ENCODE data around the gene ATG7. TPM values are rescaled to one million over a fixed set of nuclear protein-coding genes. Genes with fewer than 3 reads are reported as not detected.

ATG7 gene, protein sequence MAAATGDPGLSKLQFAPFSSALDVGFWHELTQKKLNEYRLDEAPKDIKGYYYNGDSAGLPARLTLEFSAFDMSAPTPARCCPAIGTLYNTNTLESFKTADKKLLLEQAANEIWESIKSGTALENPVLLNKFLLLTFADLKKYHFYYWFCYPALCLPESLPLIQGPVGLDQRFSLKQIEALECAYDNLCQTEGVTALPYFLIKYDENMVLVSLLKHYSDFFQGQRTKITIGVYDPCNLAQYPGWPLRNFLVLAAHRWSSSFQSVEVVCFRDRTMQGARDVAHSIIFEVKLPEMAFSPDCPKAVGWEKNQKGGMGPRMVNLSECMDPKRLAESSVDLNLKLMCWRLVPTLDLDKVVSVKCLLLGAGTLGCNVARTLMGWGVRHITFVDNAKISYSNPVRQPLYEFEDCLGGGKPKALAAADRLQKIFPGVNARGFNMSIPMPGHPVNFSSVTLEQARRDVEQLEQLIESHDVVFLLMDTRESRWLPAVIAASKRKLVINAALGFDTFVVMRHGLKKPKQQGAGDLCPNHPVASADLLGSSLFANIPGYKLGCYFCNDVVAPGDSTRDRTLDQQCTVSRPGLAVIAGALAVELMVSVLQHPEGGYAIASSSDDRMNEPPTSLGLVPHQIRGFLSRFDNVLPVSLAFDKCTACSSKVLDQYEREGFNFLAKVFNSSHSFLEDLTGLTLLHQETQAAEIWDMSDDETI
- total RNA-seq (100 to 1,000 TPM in 1 of 9 donors, 10 to 100 TPM in 8; 29.5 to 118 (median 42.7) TPM), polyA plus RNA-seq (10 to 100 TPM in 2 of 3 donors, 1 to 10 TPM in 1; 9.1 to 24.2 (median 11.2) TPM)
- long read RNA-seq, donor 1, full-length matches to known transcripts, result 6 of 52 reads
- long read RNA-seq, donor 1, partial matches to known transcripts, result 46 of 52 reads
- long read RNA-seq, donor 1, other reads (novel, unspliced or antisense), result 0 of 52 reads
- long read RNA-seq, donor 2, full-length matches to known transcripts, result 1 of 1 reads
- long read RNA-seq, donor 2, partial matches to known transcripts, result 0 of 1 reads
- long read RNA-seq, donor 2, other reads (novel, unspliced or antisense), result 0 of 1 reads
- long read RNA-seq, donor 3, full-length matches to known transcripts, result 2 of 2 reads
- long read RNA-seq, donor 3, partial matches to known transcripts, result 0 of 2 reads
- long read RNA-seq, donor 3, other reads (novel, unspliced or antisense), result 0 of 2 reads
- long read RNA-seq, donor 4, full-length matches to known transcripts, result 9 of 17 reads
- long read RNA-seq, donor 4, partial matches to known transcripts, result 4 of 17 reads
- long read RNA-seq, donor 4, other reads (novel, unspliced or antisense), result 4 of 17 reads
- long read RNA-seq, donor 5, full-length matches to known transcripts, result 46 of 66 reads
- long read RNA-seq, donor 5, partial matches to known transcripts, result 1 of 66 reads
- long read RNA-seq, donor 5, other reads (novel, unspliced or antisense), result 19 of 66 reads
- long read RNA-seq, donor 6, full-length matches to known transcripts, result 2 of 7 reads
- long read RNA-seq, donor 6, partial matches to known transcripts, result 1 of 7 reads
- long read RNA-seq, donor 6, other reads (novel, unspliced or antisense), result 4 of 7 reads
- long read RNA-seq, donor 7, partial matches to known transcripts, result 21 of 21 reads
- long read RNA-seq, donor 7, other reads (novel, unspliced or antisense), result 0 of 21 reads
- long read RNA-seq, donor 8, full-length matches to known transcripts, result 8 of 8 reads
- long read RNA-seq, donor 8, partial matches to known transcripts, result 0 of 8 reads
- long read RNA-seq, donor 8, other reads (novel, unspliced or antisense), result 0 of 8 reads
- long read RNA-seq, donor 9, result 0 reads
- long read RNA-seq, donor 10, full-length matches to known transcripts, result 2 of 2 reads
- long read RNA-seq, donor 10, partial matches to known transcripts, result 0 of 2 reads
- long read RNA-seq, donor 10, other reads (novel, unspliced or antisense), result 0 of 2 reads

DNA sequence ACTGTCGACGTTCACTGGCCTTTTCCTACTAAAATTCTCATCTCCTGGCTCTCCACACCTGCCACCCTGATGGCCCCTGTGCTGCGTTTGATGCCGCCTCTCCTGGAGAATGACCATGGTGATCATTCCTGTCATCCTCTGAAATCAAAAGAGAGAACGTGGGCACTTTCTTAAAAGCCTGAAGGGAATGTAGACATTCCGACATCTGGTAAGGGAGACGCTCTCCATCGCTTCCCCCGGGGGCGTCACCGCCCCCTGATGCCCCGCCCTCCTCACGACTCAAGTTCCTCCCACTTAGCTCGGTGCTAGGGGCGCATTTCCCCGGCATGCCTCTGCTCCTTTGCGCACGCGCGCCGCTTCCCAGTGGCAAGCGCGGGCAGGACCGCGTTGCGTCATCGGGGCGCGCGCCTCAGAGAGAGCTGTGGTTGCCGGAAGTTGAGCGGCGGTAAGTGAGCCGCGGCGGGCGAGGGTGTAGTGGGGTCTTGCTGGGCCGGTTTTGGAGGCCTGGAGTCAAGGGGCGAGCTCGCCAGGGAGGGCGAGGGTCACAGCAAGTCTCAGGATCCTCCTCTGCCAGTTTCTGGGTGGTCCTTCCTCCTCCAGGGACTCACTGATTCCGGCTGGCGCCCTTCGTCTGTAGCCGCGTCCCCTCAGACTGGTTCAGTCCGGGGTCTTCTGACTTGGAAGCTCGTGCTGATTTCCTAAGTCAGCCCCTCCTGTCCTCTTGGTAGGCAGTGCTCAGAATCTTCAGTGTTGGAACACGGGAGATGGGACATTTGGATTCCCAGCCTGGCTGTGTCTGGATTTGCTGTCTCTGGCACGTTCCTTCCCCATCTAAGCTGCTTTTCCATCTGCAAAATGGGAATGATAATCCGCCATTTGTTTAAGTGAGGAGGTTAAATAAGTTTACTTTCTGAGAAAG, at the start of gene ATG7:
TSS of gene ATG7 (plus strand) at position 412 of the 919 bp plus-strand sequence. CDS start 26,299 bp downstream, outside the sequence.
- 1 to 8% (median 2%) methylated on average over 7 to 51 of the region's 51 CpGs for WGBS, 4 donors
- Histone ChIP-seq H3K4me1 (replicated peaks in 1 of 2) (peaks cover 12 to 14% of the 10 kb centered on the region in 2 donors), H3K9me3 (replicated peaks in 1 of 3) (no peaks in the 10 kb centered on the region), H3K27me3 (no peaks in the 10 kb centered on the region), H3K27ac (peak within 1 kb of the TSS in 4 of 5 donors; percentile 79 to 90 (median 83)), H3K4me3 (peak within 1 kb of the TSS; percentile 38 to 88 (median 78)), H3K36me3 (replicated peaks in 1 of 2) (no peaks in the 10 kb centered on the region)
- DNase-seq, result peak; percentile 96 to 99 (median 98)
- peak; percentile 78 to 87 for TF ChIP-seq POLR2A (IDR thresholded peaks at IDR 0.05)
- TF ChIP-seq, protein P1, sequence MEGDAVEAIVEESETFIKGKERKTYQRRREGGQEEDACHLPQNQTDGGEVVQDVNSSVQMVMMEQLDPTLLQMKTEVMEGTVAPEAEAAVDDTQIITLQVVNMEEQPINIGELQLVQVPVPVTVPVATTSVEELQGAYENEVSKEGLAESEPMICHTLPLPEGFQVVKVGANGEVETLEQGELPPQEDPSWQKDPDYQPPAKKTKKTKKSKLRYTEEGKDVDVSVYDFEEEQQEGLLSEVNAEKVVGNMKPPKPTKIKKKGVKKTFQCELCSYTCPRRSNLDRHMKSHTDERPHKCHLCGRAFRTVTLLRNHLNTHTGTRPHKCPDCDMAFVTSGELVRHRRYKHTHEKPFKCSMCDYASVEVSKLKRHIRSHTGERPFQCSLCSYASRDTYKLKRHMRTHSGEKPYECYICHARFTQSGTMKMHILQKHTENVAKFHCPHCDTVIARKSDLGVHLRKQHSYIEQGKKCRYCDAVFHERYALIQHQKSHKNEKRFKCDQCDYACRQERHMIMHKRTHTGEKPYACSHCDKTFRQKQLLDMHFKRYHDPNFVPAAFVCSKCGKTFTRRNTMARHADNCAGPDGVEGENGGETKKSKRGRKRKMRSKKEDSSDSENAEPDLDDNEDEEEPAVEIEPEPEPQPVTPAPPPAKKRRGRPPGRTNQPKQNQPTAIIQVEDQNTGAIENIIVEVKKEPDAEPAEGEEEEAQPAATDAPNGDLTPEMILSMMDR (IDR thresholded peaks at IDR 0.05), result peak in 2 of 6 experiments; percentile 20 to 34
- intact Hi-C loops (cut with DNase I), result loop anchor here in 1 of 2 donors (10.0 kb wide), 1 partner anchor 53 kb away; no protein-coding TSS in a partner anchor

DNA sequence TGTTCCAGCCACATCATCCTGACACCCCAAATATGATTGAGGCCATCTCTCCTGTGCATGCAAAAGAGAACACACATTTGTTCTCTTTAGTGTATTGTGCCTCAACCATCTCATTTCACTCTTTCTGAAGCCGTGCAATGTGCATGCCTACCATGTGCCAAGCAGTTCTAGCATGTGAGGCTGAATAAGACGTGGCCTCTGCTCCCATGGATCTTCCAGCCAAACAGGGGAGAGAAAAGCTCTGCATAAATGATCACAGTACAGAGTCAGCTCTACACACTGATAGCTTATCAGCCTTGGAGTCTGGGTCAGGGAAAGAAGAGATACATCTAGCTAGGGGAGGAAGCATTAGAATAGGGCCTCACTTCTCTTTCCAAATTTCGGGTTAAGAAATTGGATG, 48.2 kb upstream of the ATG7 start:
- no peaks in the 10 kb centered on the region for H3K27me3 ChIP-seq
- H3K36me3 ChIP-seq (replicated peaks in 1 of 2), result no peaks in the 10 kb centered on the region
- no peaks in the 10 kb centered on the region for H3K9me3 ChIP-seq (replicated peaks in 1 of 3)
- DNase-seq, result peak in 1 of 7 donors; percentile 27
- H3K4me1 ChIP-seq (replicated peaks in 1 of 2), result peaks cover 0 to 4% of the 10 kb centered on the region in 2 donors
- no peak overlapping the region for H3K27ac ChIP-seq
- 82 to 90% (median 85%) methylated on average over 3 of the region's 3 CpGs for WGBS, 4 donors
- intact Hi-C loops (cut with DNase I), result no loop called here
- no peak overlapping the region for H3K4me3 ChIP-seq
- TF ChIP-seq POLR2A (IDR thresholded peaks at IDR 0.05), result no peak
- TF ChIP-seq, protein P1 (IDR thresholded peaks at IDR 0.05), result no peak

DNA sequence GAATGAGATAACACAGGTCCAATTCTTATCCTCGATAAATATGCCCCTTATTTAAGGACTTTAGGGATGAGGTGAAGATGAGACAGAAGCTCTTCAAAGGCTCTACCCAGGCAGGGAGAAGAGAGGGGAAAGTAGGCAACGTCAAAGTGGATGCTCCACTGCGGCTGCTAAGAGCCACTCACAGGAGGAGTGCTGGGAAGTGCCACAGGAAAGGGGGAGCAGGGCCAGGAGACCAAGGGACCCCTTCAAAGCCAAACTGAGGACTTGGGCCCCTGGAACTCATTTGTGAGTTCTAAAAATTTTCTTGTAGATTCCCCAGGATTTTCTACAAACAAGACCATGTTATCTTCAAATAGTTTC, 47.3 kb upstream of the ATG7 start:
- H3K4me3 ChIP-seq, result peak overlapping the region in 1 of 4 donors; percentile 26
- H3K36me3 ChIP-seq (replicated peaks in 1 of 2), result no peaks in the 10 kb centered on the region
- peak in 2 of 7 donors; percentile 1 to 35 for DNase-seq
- peak overlapping the region in 3 of 5 donors; percentile 36 to 80 (median 43) for H3K27ac ChIP-seq
- 88 to 95% (median 89%) methylated on average over 3 of the region's 3 CpGs for WGBS, 4 donors
- no peak for TF ChIP-seq POLR2A (IDR thresholded peaks at IDR 0.05)
- TF ChIP-seq, protein P1 (IDR thresholded peaks at IDR 0.05), result no peak
- peaks cover 0 to 4% of the 10 kb centered on the region in 2 donors for H3K4me1 ChIP-seq (replicated peaks in 1 of 2)
- no peaks in the 10 kb centered on the region for H3K27me3 ChIP-seq
- intact Hi-C loops (cut with DNase I), result no loop called here
- no peaks in the 10 kb centered on the region for H3K9me3 ChIP-seq (replicated peaks in 1 of 3)
